ENCODE results near the gene MST1R. TPM values are rescaled to one million over a fixed set of nuclear protein-coding genes. Genes with fewer than 3 reads are reported as not detected.

The MST1R gene
- total and polyA plus RNA-seq, 2 of the 4 experiments (the other 2 are of a cell fraction), result under 0.01 to 0.14 TPM

- in situ Hi-C loops (cut with MboI; ENCODE audit: low sequenced_read_pairs), result loop anchor here (5.0 kb wide), 1 partner anchor 204 kb away; no protein-coding TSS in a partner anchor
- Histone ChIP-seq H3K4ac (ENCODE audit: low read depth, low read length) (peak overlapping the region; percentile 47), H3K9me3 (ENCODE audit: control insufficient read depth, insufficient read depth, low read length) (no peaks in the 10 kb centered on the region), H3K27ac (ENCODE audit: insufficient read depth, low read length) (no peak overlapping the region), H2BK120ac (ENCODE audit: low read depth, low read length) (0 out of 2 replicates have a peak overlapping the region, but pooled peaks have one; percentile 4), H3K9me1 (ENCODE audit: insufficient read depth, low read length) (no peaks in the 10 kb centered on the region), H2BK5ac (ENCODE audit: low read depth, low read length, poor library complexity, severe bottlenecking) (no peak overlapping the region), H3K4me3 (ENCODE audit: insufficient read depth, low read depth, low read length) (peak overlapping the region; percentile 45; the same call in 1 of the 2 replicates), H4K91ac (ENCODE audit: insufficient read depth, low read depth, low read length) (no peak overlapping the region), H3K56ac (ENCODE audit: extremely low read depth, insufficient read depth, low read length) (no peak overlapping the region; the same call in 1 of the 2 replicates), H2BK15ac (ENCODE audit: low read depth, low read length) (no peak overlapping the region; the same call in 2 of the 3 replicates), H2AK9ac (replicated peaks; ENCODE audit: low read depth, low read length, poor library complexity) (peak overlapping the region; percentile 84), H2AFZ (replicated peaks; ENCODE audit: low read length, poor library complexity) (peak overlapping the region; percentile 95), H3K4me2 (ENCODE audit: low read depth, low read length) (peak overlapping the region; percentile 95), H3K79me1 (ENCODE audit: low read depth in 1 of 2, low read length in 2 of 2) (no peaks in the 10 kb centered on the region), H4K20me1 (ENCODE audit: insufficient read depth, low read length) (no peaks in the 10 kb centered on the region), H4K8ac (ENCODE audit: low read depth in 2 of 2, low read length in 2 of 2) (peak overlapping the region; percentile 43 to 82), H3K4me1 (ENCODE audit: control insufficient read depth, insufficient read depth, low read length) (peaks cover 6% of the 10 kb centered on the region), H3K23ac (ENCODE audit: low read depth, low read length) (no peak overlapping the region), H2BK20ac (ENCODE audit: low read depth, low read length) (no peak overlapping the region; the same call in 1 of the 2 replicates), H3K36me3 (ENCODE audit: control insufficient read depth, insufficient read depth, low read length) (peaks cover 11% of the 10 kb centered on the region), H3K18ac (ENCODE audit: low read depth, low read length) (no peak overlapping the region), H3K14ac (replicated peaks; ENCODE audit: low read depth, low read length) (peak overlapping the region; percentile 43), H4K5ac (ENCODE audit: low read depth, low read length) (peak overlapping the region; percentile 55; the same call in 1 of the 2 replicates), H3K27me3 (ENCODE audit: control insufficient read depth, insufficient read depth, low read length) (no peaks in the 10 kb centered on the region), H3K9ac (ENCODE audit: low read depth, low read length) (no peak overlapping the region), H2AK5ac (ENCODE audit: low read depth, low read length) (peak overlapping the region; percentile 33; the same call in 1 of the 2 replicates)
- ChIA-PET POLR2A (ENCODE audit: unreplicated experiment) (no interaction called here), CTCF (interaction anchor here (0.6 to 1.1 kb wide), 3 partner anchors 18 to 339 kb away, joined by 3 to 6 read pairs (median 3); partner anchors contain the start of gene AMIGO3)
- DNase-seq (peak; percentile 46), ATAC-seq (ENCODE audit: low read depth) (peak; percentile 88)
- BruUV-seq (replicated peaks), result no TSS peak
- dilution Hi-C loops (cut with HindIII; ENCODE audit: low sequenced_read_pairs, unreplicated experiment), result no loop called here
- 40% methylated on average over 1 of the region's 15 CpGs; no CpG with 5 or more reads in 1 of the 2 experiments for WGBS, 2 experiments (ENCODE audit: extremely low coverage in 2 of 2, insufficient read length in 1 of 2)
- TF ChIP-seq FOS (IDR thresholded peaks at IDR 0.05; ENCODE audit: low read depth, low read length), result no peak
- TF ChIP-seq RCOR1 (IDR thresholded peaks at IDR 0.05; ENCODE audit: insufficient replicate concordance, low read length), result no peak
- peak; percentile 68 for TF ChIP-seq SMC3 (IDR thresholded peaks at IDR 0.05; ENCODE audit: low read depth, low read length)
- peak; percentile 48; the same call in 1 of the 2 replicates for TF ChIP-seq CEBPB (IDR thresholded peaks at IDR 0.05; ENCODE audit: low read depth, low read length)
- peak; percentile 65; the same call in 1 of the 2 replicates for TF ChIP-seq MAZ (IDR thresholded peaks at IDR 0.05; ENCODE audit: borderline replicate concordance, low read depth, low read length)
- peak; percentile 66 for TF ChIP-seq CTCF (conservative IDR thresholded peaks at IDR 0.05; ENCODE audit: low read depth, low read length)
- no peak for TF ChIP-seq BHLHE40 (IDR thresholded peaks at IDR 0.05; ENCODE audit: low read depth, low read length)
- TF ChIP-seq RAD21 (IDR thresholded peaks at IDR 0.05; ENCODE audit: low read length), result peak; percentile 73
- intact Hi-C loops (cut with micrococcal nuclease), result loop anchor here (1.0 to 5.0 kb wide), 3 partner anchors 64 to 203 kb away; no protein-coding TSS in a partner anchor
Measured at GRCh38 chr3:49906073-49906743, 2.5 kb upstream of the MST1R start.
